HepG2 (cell line): ENCODE results near the gene CPXM1. TPM values are rescaled to one million over a fixed set of nuclear protein-coding genes. Genes with fewer than 3 reads are reported as not detected.

ENCODE experiments used
- ATAC-seq: fragments of 200-7000 bp; cut with Tn5 transposase; 3 replicates; pipeline ENCODE4 v1.9.1; 2020; ENCODE audit warnings: mild to moderate bottlenecking, moderate library complexity
- BruUV-seq: library from RNA; stranded (reverse); fragments of 400-500 nt; replicated peaks from 2 replicates; lab custom pipeline; 2021; lab: Mats Ljungman, UMichigan
- CTCF ChIA-PET: fragments of 300-600 bp; formaldehyde crosslinking; extraction: SDS; loops from one replicate; lab custom pipeline; 2021; ENCODE audit warnings: low total read pairs, inconsistent platforms, low intra/inter-chr PET ratio; lab: Yijun Ruan, JAX
- POLR2A ChIA-PET: fragments of 350-600 bp; sonication (Branson Sonifier 250); formaldehyde crosslinking; loops from one replicate; lab custom pipeline; 2020; ENCODE audit warnings: antibody characterized with exemption, inconsistent platforms; lab: Yijun Ruan, JAX
- DNase-seq: peaks from one replicate; pipeline ENCODE4 v3.0.0-alpha.2; 2015; ENCODE audit warnings: low spot score
- FAIRE-seq: peaks from 3 replicates; lab custom pipeline; 2011; peaks lifted over from hg19 to GRCh38; lab: Jason Lieb, UNC
- H2AFZ ChIP-seq: one replicate; pipeline ENCODE4 v1.6.1; 2011; ENCODE audit warnings: low read length, inconsistent platforms
- H3K27ac ChIP-seq: fragments of 300-600 bp; 3 replicates; pipeline ENCODE4 v1.8.0; 2011; ENCODE audit warnings: mixed run types, mild to moderate bottlenecking, mixed read lengths, low read length, inconsistent platforms; ENCODE audit not compliant: insufficient read depth; ENCODE audit errors: extremely low read length
- H3K27me3 ChIP-seq, 2 experiments: fragments of 200-600 bp in 1 of 2; 2 replicates in 1 of 2; 3 replicates in 1 of 2; pipeline versions ENCODE4 v1.6.0 to v1.8.0; 2011; ENCODE audit warnings: low read length in 2 of 2, mild to moderate bottlenecking in 2 of 2, moderate library complexity in 2 of 2, inconsistent platforms in 1 of 2; ENCODE audit not compliant: insufficient read depth in 2 of 2, control insufficient read depth in 1 of 2
- H3K36me3 ChIP-seq, 2 experiments: fragments of 200-600 bp in 1 of 2; replicated peaks in 1 of 2; 2 replicates in 1 of 2; 3 replicates in 1 of 2; pipeline versions ENCODE4 v1.5.1 to v1.8.0; 2011; ENCODE audit warnings: low read length in 2 of 2, inconsistent platforms in 1 of 2; ENCODE audit not compliant: insufficient read depth in 2 of 2, control insufficient read depth in 1 of 2
- H3K4me1 ChIP-seq: 2 replicates; pipeline ENCODE4 v1.5.1; 2012; ENCODE audit warnings: low read length, inconsistent platforms; ENCODE audit not compliant: insufficient read depth
- H3K4me2 ChIP-seq: 2 replicates; pipeline ENCODE4 v1.6.0; 2011; ENCODE audit warnings: low read depth, low read length, inconsistent platforms
- H3K4me3 ChIP-seq, 3 experiments: fragments of 200-600 bp in 1 of 3; sonication (generic), shearing (Covaris generic) in 1 of 3; replicated peaks in 1 of 3; 2 replicates each; pipeline ENCODE4 v1.5.1; 2011 to 2016; ENCODE audit warnings: low read length in 3 of 3, inconsistent platforms in 2 of 3, low read depth in 2 of 3, mild to moderate bottlenecking in 2 of 3, control low read depth in 1 of 3, mixed read lengths in 1 of 3; ENCODE audit not compliant: insufficient read depth in 1 of 3
- H3K79me2 ChIP-seq: one replicate; pipeline ENCODE4 v1.6.1; 2011; ENCODE audit warnings: low read length, inconsistent platforms; ENCODE audit not compliant: insufficient read depth
- H3K9ac ChIP-seq: 2 replicates; pipeline ENCODE4 v1.6.0; 2011; ENCODE audit warnings: mild to moderate bottlenecking, low read depth, low read length, inconsistent platforms; ENCODE audit not compliant: insufficient read depth
- H3K9me3 ChIP-seq: 2 replicates; pipeline ENCODE4 v1.5.1; 2012; ENCODE audit warnings: mild to moderate bottlenecking, low read length
- H4K20me1 ChIP-seq: 2 replicates; pipeline ENCODE4 v1.6.0; 2011; ENCODE audit warnings: inconsistent platforms, mild to moderate bottlenecking, low read length, moderate library complexity; ENCODE audit not compliant: insufficient read depth
- AFF4 ChIP-seq: sonication (generic); formaldehyde crosslinking; IDR thresholded peaks from 2 replicates; pipeline ENCODE4 v1.4.0; 2020; ENCODE audit warnings: missing genetic modification reagents
- CHD2 ChIP-seq: IDR thresholded peaks from 2 replicates; pipeline ENCODE4 v1.6.1; 2011; ENCODE audit warnings: low read depth, low read length, improper control_type of control experiment
- ESRRA ChIP-seq: sonication (generic); formaldehyde crosslinking; IDR thresholded peaks from 2 replicates; pipeline ENCODE4 v1.5.1; 2020; ENCODE audit warnings: mild to moderate bottlenecking, low read depth, missing genetic modification reagents
- FOSL2 ChIP-seq: sonication (generic); formaldehyde crosslinking; IDR thresholded peaks from 2 replicates; pipeline ENCODE4 v1.4.0; 2020; ENCODE audit warnings: missing genetic modification reagents
- MLX ChIP-seq: IDR thresholded peaks from 2 replicates; pipeline ENCODE4 v1.6.1; 2016
- MTF1 ChIP-seq: sonication (generic); formaldehyde crosslinking; IDR thresholded peaks from 2 replicates; pipeline ENCODE4 v1.5.0; 2020; ENCODE audit warnings: missing genetic modification reagents
- NPAS2 ChIP-seq: sonication (generic); formaldehyde crosslinking; IDR thresholded peaks from 2 replicates; pipeline ENCODE4 v1.8.0; 2022; ENCODE audit warnings: mild to moderate bottlenecking, missing genetic modification reagents, borderline replicate concordance
- RAD21 ChIP-seq: fragments of 450-650 bp; formaldehyde crosslinking; IDR thresholded peaks from 2 replicates; pipeline ENCODE4 v1.5.0; 2020; ENCODE audit warnings: mild to moderate bottlenecking
- RFXANK ChIP-seq: IDR thresholded peaks from 2 replicates; pipeline ENCODE4 v1.6.1; 2016
- SRSF1 ChIP-seq: fragments of 200-400 bp; formaldehyde crosslinking; optimal IDR thresholded peaks from 2 replicates; pipeline ENCODE3; 2017; ENCODE audit warnings: mild to moderate bottlenecking, low read depth, low read length, moderate library complexity
- YEATS2 ChIP-seq: sonication (generic); formaldehyde crosslinking; IDR thresholded peaks from 2 replicates; pipeline ENCODE4 v1.4.0; 2020; ENCODE audit warnings: missing genetic modification reagents, borderline replicate concordance
- ZBTB8A ChIP-seq: sonication (generic); formaldehyde crosslinking; IDR thresholded peaks from 2 replicates; pipeline ENCODE4 v1.4.0; 2020; ENCODE audit warnings: mild to moderate bottlenecking, low read depth, missing genetic modification reagents, borderline replicate concordance
- ZNF136 ChIP-seq: sonication (generic); formaldehyde crosslinking; IDR thresholded peaks from 2 replicates; pipeline ENCODE4 v1.8.1; 2022; ENCODE audit warnings: low read depth, mild to moderate bottlenecking, moderate library complexity, missing genetic modification reagents
- ZNF431 ChIP-seq: sonication (generic); formaldehyde crosslinking; IDR thresholded peaks from 2 replicates; pipeline ENCODE4 v1.9.0; 2022; ENCODE audit warnings: missing genetic modification reagents, low read depth, mild to moderate bottlenecking, borderline replicate concordance
- ZNF513 ChIP-seq: sonication (generic); formaldehyde crosslinking; conservative IDR thresholded peaks from 2 replicates; pipeline ENCODE4 v1.5.0; 2020; ENCODE audit warnings: missing genetic modification reagents
- ZNF577 ChIP-seq: sonication (generic); formaldehyde crosslinking; IDR thresholded peaks from 2 replicates; pipeline ENCODE4 v1.4.0; 2020; ENCODE audit warnings: mild to moderate bottlenecking, low read depth, missing genetic modification reagents, borderline replicate concordance
- ZNF724P ChIP-seq: sonication (generic); formaldehyde crosslinking; IDR thresholded peaks from 2 replicates; pipeline ENCODE4 v1.8.0; 2022; ENCODE audit warnings: missing genetic modification reagents, borderline replicate concordance
- ZNF768 ChIP-seq: sonication (generic); formaldehyde crosslinking; IDR thresholded peaks from 2 replicates; pipeline ENCODE4 v1.4.0; 2020; ENCODE audit warnings: missing genetic modification reagents
- ZNF816 ChIP-seq: sonication (generic); formaldehyde crosslinking; IDR thresholded peaks from 2 replicates; pipeline ENCODE4 v1.8.0; 2022; ENCODE audit warnings: missing genetic modification reagents, mild to moderate bottlenecking, borderline replicate concordance
- ZNF891 ChIP-seq: sonication (generic); formaldehyde crosslinking; IDR thresholded peaks from 2 replicates; pipeline ENCODE4 v1.5.0; 2020; ENCODE audit warnings: mild to moderate bottlenecking, missing genetic modification reagents
- WGBS: methylation state at CpG from one replicate; pipeline ENCODE4 v1.1.6; 2017; ENCODE audit warnings: low lambda C conversion rate; 5-methylcytosine and 5-hydroxymethylcytosine counted together
- in situ Hi-C: cut with HindIII; loops from 2 replicates; pipeline ENCODE4 v1.10.0; 2017; ENCODE audit warnings: low pct_unique_long_range_greater_than_20kb; ENCODE audit not compliant: extremely low pct_ligation_motif_present
- intact Hi-C: fragments of 100-400 bp; cut with micrococcal nuclease; formaldehyde crosslinking; loops from one replicate; pipeline ENCODE4 v1.10.0; 2022; ENCODE audit not compliant: unreplicated experiment
- polyA plus RNA-seq, 8 experiments: library from polyadenylated mRNA; depleted of rRNA in 3 of 8; stranded (reverse) in 7 of 8; unstranded in 1 of 8; fragments of >200 nt; fragmentation: Illumina TruSeq in 4 of 8; extraction: Trizol in 4 of 8; gene quantifications; 2 replicates each; pipeline versions ENCODE4 v1.2.1 to v1.2.3, GENCODE V29; 2011 to 2016; ENCODE audit warnings: low read depth in 4 of 8, missing spikeins in 1 of 8, mixed read lengths in 1 of 8; ENCODE audit not compliant: insufficient read depth in 1 of 8
- total RNA-seq, 5 experiments: library from RNA; depleted of rRNA; stranded (reverse); fragments of >200 nt; fragmentation: Illumina TruSeq; extraction: Trizol; gene quantifications; 2 replicates each; pipeline ENCODE4 v1.2.3, GENCODE V29; 2016; ENCODE audit warnings: low read depth in 1 of 5

Gene CPXM1
- total and polyA plus RNA-seq, 2 of the 13 experiments (the other 11 are each of a cell fraction or from before 2014, with no cell fraction given), result 0.07 TPM; not detected in 1

DNA sequence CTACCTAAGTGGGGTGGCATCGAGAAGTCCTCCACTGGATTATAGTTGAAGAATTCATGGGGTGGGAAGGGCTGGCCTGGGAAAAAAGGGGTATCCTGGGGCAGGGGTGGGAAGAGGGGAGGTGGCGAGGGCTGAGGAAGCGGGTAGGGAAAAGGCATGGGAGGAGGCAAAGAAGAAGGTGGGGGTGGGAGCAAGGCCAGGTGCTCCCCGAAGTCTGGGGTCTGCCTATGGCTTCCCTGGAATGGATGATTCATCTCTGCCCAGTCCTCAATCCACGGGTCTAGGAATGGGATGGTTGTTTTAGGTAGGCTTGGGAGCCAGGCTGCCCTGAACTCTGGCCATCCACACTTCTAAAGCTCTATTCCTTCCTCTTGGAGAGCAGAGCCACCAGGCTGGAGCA, 35.6 kb upstream of the CPXM1 start (continued):
- TF ChIP-seq AFF4 (CRISPR knock-in tag), result no peak
- no peak for TF ChIP-seq ZNF891 (CRISPR knock-in tag)
- TF ChIP-seq ZBTB8A, result no peak
- no peak for TF ChIP-seq ZNF431 (CRISPR knock-in tag)
- TF ChIP-seq RFXANK (CRISPR knock-in tag), result no peak
- no peak for TF ChIP-seq YEATS2
- TF ChIP-seq, all 625 proteins: peak for 3

DNA sequence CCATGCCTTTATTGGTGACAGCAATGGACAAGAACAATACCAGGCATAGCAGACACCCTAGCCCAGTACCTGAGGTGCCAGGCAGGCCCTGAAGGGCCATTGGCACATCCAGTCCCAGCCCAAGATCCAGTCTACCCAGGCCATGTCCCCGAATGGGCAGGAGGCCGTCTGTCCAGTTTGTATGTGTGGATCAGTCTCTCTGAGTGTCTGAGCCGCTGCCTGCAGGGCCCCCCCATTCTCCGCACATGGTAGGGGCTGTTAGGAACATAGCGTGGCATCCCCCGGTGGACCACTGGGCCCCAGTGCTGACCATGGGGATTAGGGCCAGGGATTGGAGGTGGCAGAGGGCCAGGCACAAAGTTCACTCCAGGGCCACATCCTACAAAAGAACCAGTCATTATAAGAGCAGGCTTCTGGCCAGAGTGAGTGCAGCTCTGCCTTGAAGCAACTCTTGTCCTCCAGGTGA, 34.9 kb upstream of the CPXM1 start:
- no peak overlapping the region for H2AFZ ChIP-seq
- no peak overlapping the region for H3K4me3 ChIP-seq
- POLR2A ChIA-PET, result interaction anchor here (1.0 kb wide), 2 partner anchors 39 to 183 kb away, joined by 3 read pairs; partner anchors contain the start of gene NOP56
- no peak overlapping the region for H3K9ac ChIP-seq
- no peaks in the 10 kb centered on the region for H3K9me3 ChIP-seq
- CTCF ChIA-PET, result no interaction called here
- peaks cover 8% of the 10 kb centered on the region for H3K79me2 ChIP-seq
- intact Hi-C loops, result no loop called here
- H3K4me2 ChIP-seq, result no peak overlapping the region
- peak; percentile 53 for DNase-seq
- no peak for FAIRE-seq
- H3K36me3 ChIP-seq, result peaks cover 4 to 11% of the 10 kb centered on the region in 2 experiments; a peak in 3 of 5 replicates
- WGBS, result 79% methylated on average over 6 of the region's 6 CpGs
- peak; percentile 40 for ATAC-seq
- H3K27me3 ChIP-seq, result no peaks in the 10 kb centered on the region
- H3K27ac ChIP-seq, result no peak overlapping the region
- in situ Hi-C loops, result no loop called here
- no peaks in the 10 kb centered on the region for H4K20me1 ChIP-seq
- peaks cover 31% of the 10 kb centered on the region for H3K4me1 ChIP-seq
- BruUV-seq, result no TSS peak
- TF ChIP-seq RAD21 (CRISPR knock-in tag), result no peak
- TF ChIP-seq ZNF816 (CRISPR knock-in tag), result no peak
- TF ChIP-seq MLX (CRISPR knock-in tag), result no peak
- TF ChIP-seq ZNF136, result no peak
- TF ChIP-seq ZNF768 (CRISPR knock-in tag), result peak; percentile 26; the same call in 1 of the 2 replicates
- TF ChIP-seq FOSL2 (CRISPR knock-in tag), result no peak
- no peak for TF ChIP-seq ESRRA (CRISPR knock-in tag)
- no peak for TF ChIP-seq CHD2
- no peak for TF ChIP-seq ZNF577
- TF ChIP-seq MTF1, result no peak
- no peak for TF ChIP-seq ZNF724P (CRISPR knock-in tag)
- no peak for TF ChIP-seq ZNF513 (CRISPR knock-in tag)
- no peak for TF ChIP-seq NPAS2 (CRISPR knock-in tag)
- no peak for TF ChIP-seq SRSF1
